ENCODE measurements around the gene BBLN. TPM values are rescaled to one million over a fixed set of nuclear protein-coding genes. Genes with fewer than 3 reads are reported as not detected.

Gene BBLN
- total RNA-seq, 1 donor from 2014 or later: 47.3 TPM

GRCh38 chr9:128123451-128124080 is 36.5 kb upstream of the BBLN start:
- H3K36me3 Mint-ChIP-seq (ENCODE audit: low read depth, unreplicated experiment): peaks cover 2% of the 10 kb centered on the region
- H3K9me3 Mint-ChIP-seq (ENCODE audit: unreplicated experiment): no peaks in the 10 kb centered on the region
- Histone ChIP-seq H3K36me3 (ENCODE audit: insufficient read depth, low read length) (peaks cover 3% of the 10 kb centered on the region), H3K9me3 (ENCODE audit: insufficient read depth, low read depth, low read length) (no peaks in the 10 kb centered on the region), H3K9ac (ENCODE audit: low read length) (no peak overlapping the region), H4K20me1 (ENCODE audit: insufficient read depth, low read length) (peaks cover 23% of the 10 kb centered on the region), H3K4me1 (ENCODE audit: insufficient read depth, low read length) (peaks cover 8% of the 10 kb centered on the region), H2AFZ (ENCODE audit: low read depth, low read length) (no peak overlapping the region), H3K27ac (ENCODE audit: low read depth, low read length) (no peak overlapping the region), H3K4me2 (ENCODE audit: low read length) (no peak overlapping the region), H3K4me3 (ENCODE audit: insufficient read depth, low read depth, low read length) (no peak overlapping the region), H3K79me2 (ENCODE audit: insufficient read depth, low read length) (peaks cover 32% of the 10 kb centered on the region), H3K27me3 (ENCODE audit: insufficient read depth, low read length) (no peaks in the 10 kb centered on the region)
- peaks cover 5% of the 10 kb centered on the region for H3K4me1 Mint-ChIP-seq (ENCODE audit: low read depth, unreplicated experiment)
- FAIRE-seq (no peak), DNase-seq (ENCODE audit: low read depth) (no peak)
- H3K27ac Mint-ChIP-seq (ENCODE audit: unreplicated experiment): no peak overlapping the region
- no peaks in the 10 kb centered on the region for H3K27me3 Mint-ChIP-seq (ENCODE audit: low read depth, unreplicated experiment)
- TF ChIP-seq EZH2 (IDR thresholded peaks at IDR 0.05; ENCODE audit: insufficient read depth, low read length) (no peak), CTCF (IDR thresholded peaks at IDR 0.05; ENCODE audit: insufficient read depth, low read depth, low read length) (no peak)
- H3K4me3 Mint-ChIP-seq (ENCODE audit: unreplicated experiment): no peak overlapping the region

GRCh38 chr9:128124451-128124850 is 35.6 kb upstream of the BBLN start:
- TF ChIP-seq EZH2 (IDR thresholded peaks at IDR 0.05; ENCODE audit: insufficient read depth, low read length) (no peak), CTCF (IDR thresholded peaks at IDR 0.05; ENCODE audit: insufficient read depth, low read depth, low read length) (no peak)
- H3K4me3 Mint-ChIP-seq (ENCODE audit: unreplicated experiment): no peak overlapping the region
- Histone ChIP-seq H3K9me3 (ENCODE audit: insufficient read depth, low read depth, low read length) (no peaks in the 10 kb centered on the region), H3K4me3 (ENCODE audit: insufficient read depth, low read depth, low read length) (no peak overlapping the region), H3K4me2 (ENCODE audit: low read length) (no peak overlapping the region), H3K36me3 (ENCODE audit: insufficient read depth, low read length) (peaks cover 3% of the 10 kb centered on the region), H3K27ac (ENCODE audit: low read depth, low read length) (no peak overlapping the region), H2AFZ (ENCODE audit: low read depth, low read length) (no peak overlapping the region), H3K79me2 (ENCODE audit: insufficient read depth, low read length) (peaks cover 32% of the 10 kb centered on the region), H3K9ac (ENCODE audit: low read length) (no peak overlapping the region), H4K20me1 (ENCODE audit: insufficient read depth, low read length) (peaks cover 23% of the 10 kb centered on the region), H3K27me3 (ENCODE audit: insufficient read depth, low read length) (no peaks in the 10 kb centered on the region), H3K4me1 (ENCODE audit: insufficient read depth, low read length) (peaks cover 12% of the 10 kb centered on the region)
- DNase-seq (ENCODE audit: low read depth) (no peak), FAIRE-seq (no peak)
- peaks cover 5% of the 10 kb centered on the region for H3K4me1 Mint-ChIP-seq (ENCODE audit: low read depth, unreplicated experiment)
- H3K27ac Mint-ChIP-seq (ENCODE audit: unreplicated experiment): no peak overlapping the region
- no peaks in the 10 kb centered on the region for H3K9me3 Mint-ChIP-seq (ENCODE audit: unreplicated experiment)
- H3K36me3 Mint-ChIP-seq (ENCODE audit: low read depth, unreplicated experiment): peaks cover 2% of the 10 kb centered on the region
- no peaks in the 10 kb centered on the region for H3K27me3 Mint-ChIP-seq (ENCODE audit: low read depth, unreplicated experiment)

- DNase-seq (ENCODE audit: low read depth) (peak; percentile 14), FAIRE-seq (no peak)
- H3K9me3 Mint-ChIP-seq (ENCODE audit: unreplicated experiment): no peaks in the 10 kb centered on the region
- no peak overlapping the region for H3K27ac Mint-ChIP-seq (ENCODE audit: unreplicated experiment)
- peak; percentile 48 for TF ChIP-seq CTCF (IDR thresholded peaks at IDR 0.05; ENCODE audit: insufficient read depth, low read depth, low read length)
- TF ChIP-seq EZH2 (IDR thresholded peaks at IDR 0.05; ENCODE audit: insufficient read depth, low read length): no peak
- H3K36me3 ChIP-seq (ENCODE audit: insufficient read depth, low read length): peaks cover 3% of the 10 kb centered on the region
- H3K36me3 Mint-ChIP-seq (ENCODE audit: low read depth, unreplicated experiment): peaks cover 2% of the 10 kb centered on the region
- H3K79me2 ChIP-seq (ENCODE audit: insufficient read depth, low read length): peaks cover 32% of the 10 kb centered on the region
- peaks cover 5% of the 10 kb centered on the region for H3K4me1 Mint-ChIP-seq (ENCODE audit: low read depth, unreplicated experiment)
- H3K4me3 ChIP-seq (ENCODE audit: insufficient read depth, low read depth, low read length): no peak overlapping the region
- no peak overlapping the region for H3K27ac ChIP-seq (ENCODE audit: low read depth, low read length)
- peak overlapping the region; percentile 46 for H3K4me3 Mint-ChIP-seq (ENCODE audit: unreplicated experiment)
- no peaks in the 10 kb centered on the region for H3K27me3 Mint-ChIP-seq (ENCODE audit: low read depth, unreplicated experiment)
- H2AFZ ChIP-seq (ENCODE audit: low read depth, low read length): no peak overlapping the region
- peaks cover 12% of the 10 kb centered on the region for H3K4me1 ChIP-seq (ENCODE audit: insufficient read depth, low read length)
- no peaks in the 10 kb centered on the region for H3K9me3 ChIP-seq (ENCODE audit: insufficient read depth, low read depth, low read length)
- no peak overlapping the region for H3K9ac ChIP-seq (ENCODE audit: low read length)
- H3K27me3 ChIP-seq (ENCODE audit: insufficient read depth, low read length): no peaks in the 10 kb centered on the region
- H4K20me1 ChIP-seq (ENCODE audit: insufficient read depth, low read length): peaks cover 23% of the 10 kb centered on the region
- H3K4me2 ChIP-seq (ENCODE audit: low read length): peak overlapping the region; percentile 100
Measured at GRCh38 chr9:128124873-128125579, 35.0 kb upstream of the BBLN start.

All from astrocyte (in vitro differentiated cells and primary cell).